DND-41 (cell line): ENCODE data around the gene PLEKHA8.

Experiments used
- ATAC-seq: fragments of 200-7000 bp; cut with Tn5 transposase; 3 replicates; pipeline ENCODE4 v1.9.1; 2021; ENCODE audit warnings: low read depth; ENCODE audit not compliant: insufficient read depth
- DNase-seq: peaks from one replicate; pipeline ENCODE4 v3.0.0-alpha.2; 2020
- H2AFZ ChIP-seq: 2 replicates; pipeline ENCODE4 v1.6.0; 2012; ENCODE audit warnings: low read depth, low read length
- H3K27ac ChIP-seq: 2 replicates; pipeline ENCODE4 v1.5.1; 2012; ENCODE audit warnings: low read length, inconsistent platforms
- H3K27me3 ChIP-seq: fragments of 200-600 bp; sonication (generic); 2 replicates; pipeline ENCODE4 v1.6.0; 2012; ENCODE audit warnings: low read length, mild to moderate bottlenecking, inconsistent platforms; ENCODE audit not compliant: insufficient read depth, poor library complexity
- H3K36me3 ChIP-seq: 2 replicates; pipeline ENCODE4 v1.5.1; 2012; ENCODE audit warnings: low read length, inconsistent platforms; ENCODE audit not compliant: insufficient read depth
- H3K4me1 ChIP-seq: 2 replicates; pipeline ENCODE4 v1.5.1; 2012; ENCODE audit warnings: mild to moderate bottlenecking, low read length; ENCODE audit not compliant: insufficient read depth
- H3K4me2 ChIP-seq: 2 replicates; pipeline ENCODE4 v1.6.0; 2012; ENCODE audit warnings: mild to moderate bottlenecking, moderate library complexity, low read length, inconsistent platforms; ENCODE audit not compliant: insufficient read depth
- H3K4me3 ChIP-seq, 2 experiments: fragments of 200-600 bp in 1 of 2; shearing (Covaris generic) in 1 of 2; 2 replicates each; pipeline ENCODE4 v1.5.1; 2012 to 2016; ENCODE audit warnings: inconsistent platforms in 2 of 2, low read length in 2 of 2, mild to moderate bottlenecking in 2 of 2, low read depth in 1 of 2, moderate library complexity in 1 of 2
- H3K79me2 ChIP-seq: 2 replicates; pipeline ENCODE4 v1.6.0; 2012; ENCODE audit warnings: low read length, inconsistent platforms; ENCODE audit not compliant: insufficient read depth
- H3K9ac ChIP-seq: 2 replicates; pipeline ENCODE4 v1.6.0; 2012; ENCODE audit warnings: low read depth, mild to moderate bottlenecking, inconsistent platforms, low read length, moderate library complexity
- H3K9me3 ChIP-seq: 2 replicates; pipeline ENCODE4 v1.5.1; 2012; ENCODE audit warnings: low read length, moderate library complexity, mild to moderate bottlenecking, inconsistent platforms; ENCODE audit not compliant: insufficient read depth, severe bottlenecking
- H4K20me1 ChIP-seq: 2 replicates; pipeline ENCODE4 v1.6.0; 2012; ENCODE audit warnings: low read length; ENCODE audit not compliant: insufficient read depth
- CTCF ChIP-seq: IDR thresholded peaks from 2 replicates; pipeline ENCODE4 v1.5.1; 2012; ENCODE audit warnings: borderline replicate concordance, low read length, moderate library complexity, mild to moderate bottlenecking; ENCODE audit not compliant: poor library complexity, severe bottlenecking; ENCODE audit errors: extremely low read depth
- EZH2 ChIP-seq: IDR thresholded peaks from 3 replicates; pipeline ENCODE4 v1.6.1; 2012; ENCODE audit warnings: borderline replicate concordance, low read depth, mild to moderate bottlenecking, moderate library complexity, low read length, inconsistent platforms; ENCODE audit not compliant: severe bottlenecking

The PLEKHA8 gene

GRCh38 chr7:30028216-30028748 is at the start of gene PLEKHA8:
Gene PLEKHA8 (plus strand): TSS chr7:30028412. CDS start chr7:30028763, 351 bp downstream.
- H3K36me3 ChIP-seq, result no peaks in the 10 kb centered on the region
- H3K9me3 ChIP-seq, result no peaks in the 10 kb centered on the region
- DNase-seq (peak; percentile 92), ATAC-seq (peak; percentile 64)
- peaks cover 64% of the 10 kb centered on the region for H3K79me2 ChIP-seq
- H3K4me1 ChIP-seq, result peaks cover 56% of the 10 kb centered on the region
- H3K27me3 ChIP-seq, result no peaks in the 10 kb centered on the region
- peak within 1 kb of the TSS; percentile 76 for H3K9ac ChIP-seq
- peak within 1 kb of the TSS; percentile 71 for H3K27ac ChIP-seq
- peak within 1 kb of the TSS; percentile 49 to 91 for H3K4me3 ChIP-seq
- peak within 1 kb of the TSS; percentile 80 for H2AFZ ChIP-seq
- peaks cover 21% of the 10 kb centered on the region; the same call in 1 of the 2 replicates for H4K20me1 ChIP-seq
- H3K4me2 ChIP-seq, result peak within 1 kb of the TSS; percentile 82
- no peak for TF ChIP-seq CTCF
- no peak for TF ChIP-seq EZH2

GRCh38 chr7:29980151-29980550 is 48.1 kb upstream of the PLEKHA8 start:
- no peaks in the 10 kb centered on the region for H3K9me3 ChIP-seq
- ATAC-seq (no peak), DNase-seq (no peak)
- no peak overlapping the region for H3K4me3 ChIP-seq
- H3K4me2 ChIP-seq, result no peak overlapping the region
- TF ChIP-seq EZH2 (no peak), CTCF (no peak)
- no peaks in the 10 kb centered on the region for H3K79me2 ChIP-seq
- H3K4me1 ChIP-seq, result no peaks in the 10 kb centered on the region
- no peak overlapping the region for H3K9ac ChIP-seq
- no peaks in the 10 kb centered on the region for H4K20me1 ChIP-seq
- no peak overlapping the region for H2AFZ ChIP-seq
- H3K36me3 ChIP-seq, result no peaks in the 10 kb centered on the region
- H3K27ac ChIP-seq, result no peak overlapping the region
- peaks cover 10% of the 10 kb centered on the region for H3K27me3 ChIP-seq

- no peak overlapping the region for H3K9ac ChIP-seq
- H3K27me3 ChIP-seq, result no peaks in the 10 kb centered on the region
- TF ChIP-seq EZH2 (no peak), CTCF (no peak)
- no peaks in the 10 kb centered on the region for H3K4me1 ChIP-seq
- H3K27ac ChIP-seq, result no peak overlapping the region
- no peaks in the 10 kb centered on the region for H3K9me3 ChIP-seq
- H2AFZ ChIP-seq, result no peak overlapping the region
- ATAC-seq (no peak), DNase-seq (no peak)
- no peaks in the 10 kb centered on the region for H4K20me1 ChIP-seq
- H3K36me3 ChIP-seq, result no peaks in the 10 kb centered on the region
- no peaks in the 10 kb centered on the region for H3K79me2 ChIP-seq
- no peak overlapping the region for H3K4me2 ChIP-seq
- no peak overlapping the region for H3K4me3 ChIP-seq
These were observed 41.1 kb upstream of the PLEKHA8 start for GRCh38 chr7:29987083-29987482.

- no peak overlapping the region; the same call in 1 of the 2 replicates for H2AFZ ChIP-seq
- ATAC-seq (no peak), DNase-seq (no peak)
- TF ChIP-seq CTCF (no peak), EZH2 (no peak)
- no peaks in the 10 kb centered on the region for H3K4me1 ChIP-seq
- H3K36me3 ChIP-seq, result no peaks in the 10 kb centered on the region
- H3K27ac ChIP-seq, result no peak overlapping the region
- H3K4me2 ChIP-seq, result no peak overlapping the region
- H3K9ac ChIP-seq, result no peak overlapping the region
- H3K27me3 ChIP-seq, result no peaks in the 10 kb centered on the region
- H3K4me3 ChIP-seq, result no peak overlapping the region
- H3K79me2 ChIP-seq, result no peaks in the 10 kb centered on the region
- H3K9me3 ChIP-seq, result no peaks in the 10 kb centered on the region
- H4K20me1 ChIP-seq, result no peaks in the 10 kb centered on the region
These were observed 40.3 kb upstream of the PLEKHA8 start for GRCh38 chr7:29987811-29988317.
